Tibial artery (tissue), 4 donors: ENCODE measurements around the gene SH3RF3.
A peak's percentile ranks its signal among the peaks of the same experiment; 100 is the strongest.

Experiments
- DNase-seq, 2 donors: peaks; one replicate each; pipeline ENCODE4 v3.0.0-alpha.2; 2019
- H3K27ac ChIP-seq, 2 donors: fragments of 200-600 bp; sonication (generic) in 1 of 2; 1 replicate in 1 of 2; 2 replicates in 1 of 2; pipeline ENCODE4 v1.5.1; 2018 to 2019; ENCODE audit warnings: mild to moderate bottlenecking in 1 of 2
- H3K27me3 ChIP-seq, 2 donors: fragments of 200-600 bp; sonication (generic) in 1 of 2; one replicate each; pipeline versions ENCODE4 v1.5.1 to v1.6.0; 2016 to 2019
- H3K36me3 ChIP-seq, 3 donors: fragments of 200-600 bp; sonication (generic) in 2 of 3; one replicate each; pipeline ENCODE4 v1.5.1; 2016 to 2019; ENCODE audit warnings: mild to moderate bottlenecking in 2 of 3
- H3K4me1 ChIP-seq, 4 donors: fragments of 200-600 bp; sonication (generic) in 2 of 4; 1 replicate in 3 of 4; 2 replicates in 1 of 4; pipeline ENCODE4 v1.5.1; 2016 to 2019
- H3K4me3 ChIP-seq, 2 donors: fragments of 200-600 bp; sonication (generic) in 1 of 2; 1 replicate in 1 of 2; 2 replicates in 1 of 2; pipeline ENCODE4 v1.5.1; 2018 to 2019; ENCODE audit warnings: mild to moderate bottlenecking in 2 of 2
- H3K9me3 ChIP-seq, 3 donors: fragments of 200-600 bp; sonication (generic) in 1 of 3; one replicate each; pipeline ENCODE4 v1.5.1; 2016 to 2019
- intact Hi-C: fragments of 100-400 bp; cut with DNase I; formaldehyde crosslinking; loops from one replicate; pipeline ENCODE4 v1.15.0; 2023; ENCODE audit warnings: low total_unique reads
- TF ChIP-seq, protein P1 (sequence below), 2 experiments: fragments of 200-600 bp in 1 of 2; fragments of 450-650 bp in 1 of 2; IDR thresholded peaks; one replicate each; pipeline ENCODE4 v1.5.1; 2017 to 2019; ENCODE audit warnings: antibody characterized with exemption in 2 of 2, mild to moderate bottlenecking in 1 of 2, moderate library complexity in 1 of 2

SH3RF3 gene

GRCh38 chr2:109129921-109130722 lies 1.1 kb downstream of the SH3RF3 start:
- intact Hi-C loops, result loop anchor here (2.0 kb wide), 2 partner anchors 43 to 381 kb away; no protein-coding TSS in a partner anchor
- Histone ChIP-seq H3K36me3 (no peaks in the 10 kb centered on the region), H3K4me1 (peaks cover 0 to 65% (median 12%) of the 10 kb centered on the region in 4 donors), H3K4me3 (peak overlapping the region; percentile 62 to 85), H3K27ac (peak overlapping the region; percentile 86 to 93), H3K9me3 (no peaks in the 10 kb centered on the region), H3K27me3 (no peaks in the 10 kb centered on the region)
- peak; percentile 46 to 76 for DNase-seq
- TF ChIP-seq, protein P1, sequence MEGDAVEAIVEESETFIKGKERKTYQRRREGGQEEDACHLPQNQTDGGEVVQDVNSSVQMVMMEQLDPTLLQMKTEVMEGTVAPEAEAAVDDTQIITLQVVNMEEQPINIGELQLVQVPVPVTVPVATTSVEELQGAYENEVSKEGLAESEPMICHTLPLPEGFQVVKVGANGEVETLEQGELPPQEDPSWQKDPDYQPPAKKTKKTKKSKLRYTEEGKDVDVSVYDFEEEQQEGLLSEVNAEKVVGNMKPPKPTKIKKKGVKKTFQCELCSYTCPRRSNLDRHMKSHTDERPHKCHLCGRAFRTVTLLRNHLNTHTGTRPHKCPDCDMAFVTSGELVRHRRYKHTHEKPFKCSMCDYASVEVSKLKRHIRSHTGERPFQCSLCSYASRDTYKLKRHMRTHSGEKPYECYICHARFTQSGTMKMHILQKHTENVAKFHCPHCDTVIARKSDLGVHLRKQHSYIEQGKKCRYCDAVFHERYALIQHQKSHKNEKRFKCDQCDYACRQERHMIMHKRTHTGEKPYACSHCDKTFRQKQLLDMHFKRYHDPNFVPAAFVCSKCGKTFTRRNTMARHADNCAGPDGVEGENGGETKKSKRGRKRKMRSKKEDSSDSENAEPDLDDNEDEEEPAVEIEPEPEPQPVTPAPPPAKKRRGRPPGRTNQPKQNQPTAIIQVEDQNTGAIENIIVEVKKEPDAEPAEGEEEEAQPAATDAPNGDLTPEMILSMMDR (IDR thresholded peaks at IDR 0.05), result no peak

- H3K27me3 ChIP-seq, result no peaks in the 10 kb centered on the region
These were observed 1.7 kb downstream of the SH3RF3 start for GRCh38 chr2:109130723-109130995.

GRCh38 chr2:109131777-109132176 lies 2.8 kb downstream of the SH3RF3 start:
- TF ChIP-seq, protein P1 (IDR thresholded peaks at IDR 0.05), result no peak
- Histone ChIP-seq H3K4me1 (peaks cover 0 to 67% (median 17%) of the 10 kb centered on the region in 4 donors), H3K4me3 (peak overlapping the region in 1 of 2 donors; percentile 85), H3K9me3 (no peaks in the 10 kb centered on the region), H3K36me3 (no peaks in the 10 kb centered on the region), H3K27ac (peak overlapping the region in 1 of 2 donors; percentile 86), H3K27me3 (no peaks in the 10 kb centered on the region)
- DNase-seq, result no peak
- intact Hi-C loops, result no loop called here

More at GRCh38 chr2:109130723-109130995, 1.7 kb downstream of the SH3RF3 start:
- Histone ChIP-seq H3K27ac (peak overlapping the region; percentile 86 to 93), H3K4me1 (peaks cover 0 to 69% (median 16%) of the 10 kb centered on the region in 4 donors), H3K4me3 (peak overlapping the region; percentile 62 to 85), H3K9me3 (no peaks in the 10 kb centered on the region), H3K36me3 (no peaks in the 10 kb centered on the region)
- intact Hi-C loops, result no loop called here
- TF ChIP-seq, protein P1 (IDR thresholded peaks at IDR 0.05), result no peak
- no peak for DNase-seq

GRCh38 chr2:109132626-109133025 lies 3.6 kb downstream of the SH3RF3 start:
- no peak for DNase-seq
- TF ChIP-seq, protein P1 (IDR thresholded peaks at IDR 0.05), result no peak
- Histone ChIP-seq H3K27ac (no peak overlapping the region), H3K4me3 (no peak overlapping the region), H3K27me3 (no peaks in the 10 kb centered on the region), H3K36me3 (no peaks in the 10 kb centered on the region), H3K4me1 (peaks cover 0 to 59% (median 12%) of the 10 kb centered on the region in 4 donors), H3K9me3 (no peaks in the 10 kb centered on the region)
- intact Hi-C loops, result no loop called here

- no peak for DNase-seq
- Histone ChIP-seq H3K4me1 (peaks cover 0 to 56% (median 10%) of the 10 kb centered on the region in 4 donors), H3K36me3 (no peaks in the 10 kb centered on the region), H3K27ac (no peak overlapping the region), H3K27me3 (no peaks in the 10 kb centered on the region), H3K9me3 (no peaks in the 10 kb centered on the region), H3K4me3 (no peak overlapping the region)
- TF ChIP-seq, protein P1 (IDR thresholded peaks at IDR 0.05), result no peak
- intact Hi-C loops, result no loop called here
These were observed 4.7 kb downstream of the SH3RF3 start for GRCh38 chr2:109133746-109134145.
